GM12892 (cell line): ENCODE results near the gene C10orf71.

Experiments used
- POLR2A ChIP-seq: IDR thresholded peaks from 2 replicates; pipeline ENCODE4 v1.6.1; 2011; ENCODE audit warnings: low read depth, low read length, control low read depth
- TAF1 ChIP-seq: IDR thresholded peaks from 2 replicates; pipeline ENCODE4 v1.6.1; 2011; ENCODE audit warnings: low read depth, mild to moderate bottlenecking, control low read depth, low read length, borderline replicate concordance

- no peak for TF ChIP-seq TAF1
- no peak for TF ChIP-seq POLR2A
Measured at GRCh38 chr10:49275896-49276295, 23.1 kb upstream of the C10orf71 start.
